T-helper 2 cell treated with Interferon-gamma antibody and Interleukin-4, amounts not matched to agents 5 μg/mL and 100 μg/mL, for 36 hours (primary cell): ENCODE results near the gene FAM124A.

ENCODE experiments used
- DNase-seq: peaks from one replicate; pipeline ENCODE4 v3.0.0; 2021; ENCODE audit warnings: low spot score
- H3K27ac Mint-ChIP-seq: one replicate; pipeline ENCODE4 v1.8.0; 2021; ENCODE audit warnings: mild to moderate bottlenecking, mixed read lengths
- H3K27me3 Mint-ChIP-seq: one replicate; pipeline ENCODE4 v1.8.0; 2021; ENCODE audit warnings: low read depth, mixed read lengths
- H3K36me3 Mint-ChIP-seq: one replicate; pipeline ENCODE4 v1.8.0; 2021; ENCODE audit warnings: low read depth, mixed read lengths
- H3K4me1 Mint-ChIP-seq: one replicate; pipeline ENCODE4 v1.8.0; 2021; ENCODE audit warnings: low read depth, mixed read lengths
- H3K4me3 Mint-ChIP-seq: one replicate; pipeline ENCODE4 v1.8.0; 2022; ENCODE audit warnings: mild to moderate bottlenecking, moderate library complexity, mixed read lengths
- H3K9me3 Mint-ChIP-seq: one replicate; pipeline ENCODE4 v1.8.0; 2021; ENCODE audit warnings: mixed read lengths

The FAM124A gene

DNA sequence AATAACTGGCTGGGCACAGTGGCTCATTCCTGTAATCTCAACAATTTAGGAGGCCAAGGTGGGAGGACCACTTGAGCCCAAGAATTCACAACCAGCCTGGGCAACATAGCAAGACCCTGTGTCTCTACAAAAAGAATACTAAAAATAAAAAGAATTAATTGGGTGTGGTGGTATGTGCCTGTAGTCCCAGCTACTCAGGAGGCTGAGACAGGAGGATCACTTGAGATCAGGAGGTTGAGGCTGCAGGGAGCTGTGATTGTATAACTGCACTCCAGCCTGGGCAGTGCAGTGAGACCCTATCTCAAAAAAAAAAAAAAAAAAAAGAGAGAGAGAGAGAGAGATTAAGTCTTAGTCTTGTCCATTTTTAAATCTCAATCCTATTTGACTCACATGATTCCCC, 81.7 kb downstream of the FAM124A start:
- peaks cover 3% of the 10 kb centered on the region for H3K27me3 Mint-ChIP-seq
- H3K4me1 Mint-ChIP-seq, result no peaks in the 10 kb centered on the region
- no peak overlapping the region for H3K27ac Mint-ChIP-seq
- DNase-seq, result no peak
- H3K4me3 Mint-ChIP-seq, result no peak overlapping the region
- H3K36me3 Mint-ChIP-seq, result no peaks in the 10 kb centered on the region
- no peaks in the 10 kb centered on the region for H3K9me3 Mint-ChIP-seq

- no peak overlapping the region for H3K4me3 Mint-ChIP-seq
- H3K9me3 Mint-ChIP-seq, result no peaks in the 10 kb centered on the region
- H3K27ac Mint-ChIP-seq, result no peak overlapping the region
- DNase-seq, result no peak
- H3K27me3 Mint-ChIP-seq, result peaks cover 3% of the 10 kb centered on the region
- H3K36me3 Mint-ChIP-seq, result no peaks in the 10 kb centered on the region
- no peaks in the 10 kb centered on the region for H3K4me1 Mint-ChIP-seq
Measured at GRCh38 chr13:51305271-51305967, 83.2 kb downstream of the FAM124A start.

DNA sequence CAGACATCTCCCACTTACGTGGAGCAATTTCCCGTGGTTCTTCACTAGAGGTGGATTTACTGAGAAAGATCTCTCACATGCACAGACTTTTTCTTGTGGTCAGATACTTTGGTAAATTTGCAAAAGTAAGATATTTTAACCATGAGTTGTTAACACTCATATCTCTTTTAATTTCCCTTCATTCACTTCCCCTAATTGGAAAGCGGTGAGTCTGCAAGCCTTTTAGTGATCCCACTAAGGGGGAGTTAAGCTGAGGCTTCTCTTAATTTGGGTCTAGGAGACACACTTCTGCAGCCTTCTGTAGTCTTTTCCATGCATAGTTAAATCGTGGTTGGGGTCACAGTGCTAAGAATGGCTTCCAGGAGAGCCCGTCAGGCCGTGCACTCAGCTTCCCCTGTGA, 86.6 kb downstream of the FAM124A start:
- Mint-ChIP-seq H3K27me3 (peaks cover 11% of the 10 kb centered on the region), H3K27ac (no peak overlapping the region), H3K4me3 (no peak overlapping the region), H3K9me3 (no peaks in the 10 kb centered on the region), H3K36me3 (no peaks in the 10 kb centered on the region), H3K4me1 (no peaks in the 10 kb centered on the region)
- no peak for DNase-seq

DNA sequence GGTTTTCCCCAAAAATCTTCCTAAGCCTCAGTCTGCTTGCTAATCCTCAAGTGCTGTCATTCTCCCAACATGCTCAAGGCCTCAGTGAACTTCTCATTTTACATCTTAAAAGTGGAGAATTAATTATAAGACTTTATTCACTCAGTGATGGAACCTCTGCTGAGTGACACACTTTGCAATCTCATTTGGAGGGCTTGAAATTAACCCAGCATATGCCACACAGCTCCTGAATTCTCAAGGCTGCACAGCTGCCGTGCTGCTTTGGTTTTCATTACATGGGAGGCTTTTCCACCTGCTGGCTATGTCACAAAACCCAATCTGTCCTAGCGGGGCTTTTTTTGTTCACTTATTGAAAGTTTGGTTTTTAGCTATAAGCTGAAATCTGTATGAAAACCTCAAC, 89.0 kb downstream of the FAM124A start:
- Mint-ChIP-seq H3K27me3 (peaks cover 11% of the 10 kb centered on the region), H3K36me3 (no peaks in the 10 kb centered on the region), H3K9me3 (no peaks in the 10 kb centered on the region), H3K4me3 (no peak overlapping the region), H3K4me1 (no peaks in the 10 kb centered on the region), H3K27ac (no peak overlapping the region)
- no peak for DNase-seq

- Mint-ChIP-seq H3K36me3 (no peaks in the 10 kb centered on the region), H3K4me1 (no peaks in the 10 kb centered on the region), H3K4me3 (no peak overlapping the region), H3K9me3 (no peaks in the 10 kb centered on the region), H3K27ac (no peak overlapping the region), H3K27me3 (peaks cover 11% of the 10 kb centered on the region)
- DNase-seq, result no peak
Measured at GRCh38 chr13:51311957-51312520, 89.8 kb downstream of the FAM124A start.

GRCh38 chr13:51313619-51314018, 91.4 kb downstream of the FAM124A start:
- Mint-ChIP-seq H3K36me3 (no peaks in the 10 kb centered on the region), H3K27me3 (peaks cover 8% of the 10 kb centered on the region), H3K27ac (no peak overlapping the region), H3K4me3 (no peak overlapping the region), H3K4me1 (no peaks in the 10 kb centered on the region), H3K9me3 (no peaks in the 10 kb centered on the region)
- no peak for DNase-seq

DNA sequence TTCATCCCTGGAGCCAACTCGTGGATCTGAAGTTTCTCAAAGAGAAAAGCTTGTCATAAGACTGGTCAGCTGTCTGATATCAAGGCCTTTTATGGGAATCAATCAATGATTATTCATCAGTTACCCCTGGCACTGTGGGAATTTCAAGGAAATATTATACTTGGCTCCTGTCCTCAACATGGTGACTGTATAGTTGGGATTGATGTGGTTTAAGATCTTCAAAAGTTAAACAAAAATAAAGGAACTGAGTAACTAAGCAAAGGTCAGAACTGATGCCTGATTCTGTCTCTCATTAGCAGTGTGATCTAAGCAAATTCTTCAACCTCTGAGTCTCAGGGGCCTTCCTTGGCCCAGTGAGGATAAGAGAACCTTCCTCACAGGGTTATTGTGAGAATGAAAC, 95.1 kb downstream of the FAM124A start:
- no peaks in the 10 kb centered on the region for H3K36me3 Mint-ChIP-seq
- DNase-seq, result no peak
- no peaks in the 10 kb centered on the region for H3K4me1 Mint-ChIP-seq
- no peak overlapping the region for H3K4me3 Mint-ChIP-seq
- H3K27ac Mint-ChIP-seq, result no peak overlapping the region
- H3K27me3 Mint-ChIP-seq, result peaks cover 3% of the 10 kb centered on the region
- H3K9me3 Mint-ChIP-seq, result no peaks in the 10 kb centered on the region

GRCh38 chr13:51318015-51318414, 95.8 kb downstream of the FAM124A start:
- H3K36me3 Mint-ChIP-seq, result no peaks in the 10 kb centered on the region
- no peaks in the 10 kb centered on the region for H3K9me3 Mint-ChIP-seq
- DNase-seq, result no peak
- no peak overlapping the region for H3K4me3 Mint-ChIP-seq
- peaks cover 2% of the 10 kb centered on the region for H3K27me3 Mint-ChIP-seq
- H3K4me1 Mint-ChIP-seq, result no peaks in the 10 kb centered on the region
- no peak overlapping the region for H3K27ac Mint-ChIP-seq

DNA sequence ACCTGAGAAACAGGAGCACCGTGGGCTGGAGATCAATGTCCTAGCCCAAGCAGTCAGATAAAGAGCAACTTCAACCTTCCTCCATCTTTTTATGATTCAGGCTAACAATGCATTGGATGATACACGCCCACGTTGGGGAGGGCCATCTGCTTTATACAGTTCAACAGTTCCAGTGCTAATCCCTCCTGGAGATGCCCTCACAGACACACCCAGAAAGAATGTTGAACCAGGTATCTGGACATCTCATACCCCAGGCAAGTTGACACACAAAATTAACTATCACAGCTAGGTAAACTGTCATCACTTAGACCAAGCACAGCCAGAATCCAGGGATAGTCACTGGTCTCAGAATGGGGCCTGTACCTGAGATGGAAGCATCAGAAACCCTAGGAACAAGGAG, 96.7 kb downstream of the FAM124A start:
- no peaks in the 10 kb centered on the region for H3K4me1 Mint-ChIP-seq
- no peak overlapping the region for H3K27ac Mint-ChIP-seq
- DNase-seq, result no peak
- H3K4me3 Mint-ChIP-seq, result no peak overlapping the region
- H3K36me3 Mint-ChIP-seq, result no peaks in the 10 kb centered on the region
- no peaks in the 10 kb centered on the region for H3K27me3 Mint-ChIP-seq
- H3K9me3 Mint-ChIP-seq, result no peaks in the 10 kb centered on the region

DNA sequence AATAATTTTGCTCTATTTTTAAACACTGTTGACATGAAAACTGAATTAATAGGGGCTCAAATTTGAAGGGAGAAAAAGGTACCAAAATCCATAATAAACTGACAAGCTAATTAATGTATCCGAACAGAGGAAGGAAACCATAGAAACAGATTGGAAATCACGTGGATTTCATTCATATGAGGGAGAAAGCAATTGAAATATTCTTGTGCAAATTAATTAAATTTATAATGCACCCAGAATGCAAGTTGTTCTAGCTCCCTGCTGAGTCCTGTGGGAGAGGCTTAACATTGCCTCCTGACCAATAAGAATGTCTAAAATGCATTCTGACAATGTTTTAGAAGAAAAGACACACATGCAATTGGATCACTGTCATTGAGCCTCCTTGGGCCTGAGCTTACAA, 99.6 kb downstream of the FAM124A start:
- Mint-ChIP-seq H3K27me3 (no peaks in the 10 kb centered on the region), H3K9me3 (no peaks in the 10 kb centered on the region), H3K27ac (no peak overlapping the region), H3K4me1 (no peaks in the 10 kb centered on the region), H3K4me3 (no peak overlapping the region), H3K36me3 (no peaks in the 10 kb centered on the region)
- DNase-seq, result no peak

GRCh38 chr13:51322826-51323225, 100.6 kb downstream of the FAM124A start:
- H3K36me3 Mint-ChIP-seq, result no peaks in the 10 kb centered on the region
- DNase-seq, result no peak
- H3K27me3 Mint-ChIP-seq, result no peaks in the 10 kb centered on the region
- no peaks in the 10 kb centered on the region for H3K9me3 Mint-ChIP-seq
- H3K4me3 Mint-ChIP-seq, result no peak overlapping the region
- H3K27ac Mint-ChIP-seq, result no peak overlapping the region
- H3K4me1 Mint-ChIP-seq, result no peaks in the 10 kb centered on the region

GRCh38 chr13:51323824-51324511, 101.8 kb downstream of the FAM124A start:
- DNase-seq, result no peak
- Mint-ChIP-seq H3K27ac (no peak overlapping the region), H3K36me3 (no peaks in the 10 kb centered on the region), H3K9me3 (no peaks in the 10 kb centered on the region), H3K27me3 (no peaks in the 10 kb centered on the region), H3K4me1 (no peaks in the 10 kb centered on the region), H3K4me3 (no peak overlapping the region)

DNA sequence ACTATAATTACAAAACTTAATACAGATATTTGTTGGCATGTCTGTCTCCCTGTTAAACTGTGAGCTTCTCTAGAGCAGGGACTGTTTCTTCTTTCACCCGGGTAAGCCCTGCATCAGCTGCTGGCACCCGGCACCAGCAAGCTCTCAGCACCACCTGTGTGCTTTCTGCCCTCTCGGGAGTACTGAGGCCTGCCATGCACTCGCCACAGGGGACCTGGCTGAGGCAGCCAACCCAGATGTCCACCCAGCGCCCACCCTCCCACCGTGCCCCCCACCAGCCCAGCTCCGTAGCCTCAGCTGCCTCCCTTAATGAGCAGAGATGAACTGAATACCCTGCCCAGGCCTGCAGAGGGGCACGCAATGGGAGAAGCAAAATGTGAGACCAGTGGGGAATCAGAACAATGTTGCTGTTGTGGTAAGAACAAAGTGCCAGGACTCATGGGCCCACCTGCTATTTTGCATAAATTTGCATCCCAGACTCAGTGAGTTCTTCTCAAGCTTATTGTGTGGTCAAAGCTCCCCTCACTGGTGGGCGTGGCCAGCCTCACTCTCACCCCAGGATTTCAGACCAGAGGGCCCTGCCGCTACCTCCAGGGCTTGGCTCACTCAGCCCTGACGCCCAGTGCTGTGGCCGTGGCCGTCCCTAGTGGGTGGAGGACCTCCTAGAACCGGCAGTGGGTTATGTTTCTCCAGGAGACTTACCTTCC, 102.7 kb downstream of the FAM124A start:
- Mint-ChIP-seq H3K9me3 (no peaks in the 10 kb centered on the region), H3K36me3 (no peaks in the 10 kb centered on the region), H3K4me1 (no peaks in the 10 kb centered on the region), H3K27ac (no peak overlapping the region), H3K4me3 (no peak overlapping the region), H3K27me3 (no peaks in the 10 kb centered on the region)
- no peak for DNase-seq

DNA sequence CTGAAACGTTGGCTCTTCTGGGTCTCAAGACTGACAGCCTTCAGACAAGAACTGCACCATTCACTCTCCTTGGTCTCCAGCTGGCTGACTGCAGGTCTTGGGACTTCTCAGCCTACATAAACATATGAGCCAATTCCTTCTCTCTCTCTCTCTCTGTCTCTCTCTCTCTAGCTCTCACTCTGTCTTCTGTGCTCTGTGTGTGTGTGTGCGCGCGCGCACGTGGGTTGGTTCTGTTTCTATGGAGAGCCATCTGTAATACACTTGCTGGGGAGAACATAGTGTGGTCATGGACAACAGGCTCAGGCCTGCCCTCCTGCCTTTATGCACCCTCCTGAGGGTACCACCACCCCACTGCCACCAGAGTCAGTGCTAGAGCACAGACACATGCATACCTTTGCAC, 103.6 kb downstream of the FAM124A start:
- no peak for DNase-seq
- Mint-ChIP-seq H3K27me3 (no peaks in the 10 kb centered on the region), H3K27ac (no peak overlapping the region), H3K4me1 (peaks cover 4% of the 10 kb centered on the region), H3K36me3 (no peaks in the 10 kb centered on the region), H3K9me3 (no peaks in the 10 kb centered on the region), H3K4me3 (no peak overlapping the region)
